22Rv1 (cell line): ENCODE results near the gene STAC3.

Experiments used
- ZFX ChIP-seq: fragments of 450-650 bp; IDR thresholded peaks from 2 replicates; pipeline ENCODE4 v1.6.1; 2017; ENCODE audit warnings: antibody characterized with exemption, borderline replicate concordance
- TF ChIP-seq, protein P1 (sequence below): fragments of 450-650 bp; IDR thresholded peaks from 2 replicates; pipeline ENCODE4 v1.5.1; 2017; ENCODE audit warnings: mild to moderate bottlenecking

DNA sequence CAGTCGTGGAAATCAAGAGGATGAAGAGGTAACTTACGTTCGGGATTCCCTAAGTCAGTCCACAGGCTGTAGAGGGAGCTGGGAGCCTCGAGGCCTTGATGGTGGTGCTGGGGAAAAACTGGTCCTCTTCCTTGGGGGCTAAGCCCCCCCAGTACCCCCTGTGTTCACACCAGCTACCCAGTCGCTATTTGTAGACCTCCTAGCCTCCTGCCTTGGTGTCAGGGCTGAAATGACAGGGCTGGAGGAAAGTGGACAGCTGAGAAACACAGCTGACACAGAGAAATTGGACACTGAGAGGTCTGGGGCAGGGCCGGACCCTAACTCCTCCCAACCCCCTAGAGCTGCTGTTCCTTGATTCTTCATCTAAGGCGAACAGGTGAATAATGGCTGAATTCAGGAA is at the start of gene STAC3:
- TF ChIP-seq, protein P1, sequence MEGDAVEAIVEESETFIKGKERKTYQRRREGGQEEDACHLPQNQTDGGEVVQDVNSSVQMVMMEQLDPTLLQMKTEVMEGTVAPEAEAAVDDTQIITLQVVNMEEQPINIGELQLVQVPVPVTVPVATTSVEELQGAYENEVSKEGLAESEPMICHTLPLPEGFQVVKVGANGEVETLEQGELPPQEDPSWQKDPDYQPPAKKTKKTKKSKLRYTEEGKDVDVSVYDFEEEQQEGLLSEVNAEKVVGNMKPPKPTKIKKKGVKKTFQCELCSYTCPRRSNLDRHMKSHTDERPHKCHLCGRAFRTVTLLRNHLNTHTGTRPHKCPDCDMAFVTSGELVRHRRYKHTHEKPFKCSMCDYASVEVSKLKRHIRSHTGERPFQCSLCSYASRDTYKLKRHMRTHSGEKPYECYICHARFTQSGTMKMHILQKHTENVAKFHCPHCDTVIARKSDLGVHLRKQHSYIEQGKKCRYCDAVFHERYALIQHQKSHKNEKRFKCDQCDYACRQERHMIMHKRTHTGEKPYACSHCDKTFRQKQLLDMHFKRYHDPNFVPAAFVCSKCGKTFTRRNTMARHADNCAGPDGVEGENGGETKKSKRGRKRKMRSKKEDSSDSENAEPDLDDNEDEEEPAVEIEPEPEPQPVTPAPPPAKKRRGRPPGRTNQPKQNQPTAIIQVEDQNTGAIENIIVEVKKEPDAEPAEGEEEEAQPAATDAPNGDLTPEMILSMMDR: no peak
- no peak for TF ChIP-seq ZFX
